OCI-LY3 (cell line): ENCODE measurements around the gene KCNG3.

ENCODE experiments used
- EZH2phosphoT487 ChIP-seq: fragments of 200-600 bp; shearing (Covaris generic); IDR thresholded peaks from 2 replicates; pipeline ENCODE4 v1.6.1; 2018; ENCODE audit warnings: antibody characterized with exemption, mixed run types, low read depth
- TF ChIP-seq, protein P1 (sequence below): fragments of 200-600, 300-600 bp; sonication (generic); IDR thresholded peaks from 2 replicates; pipeline ENCODE4 v1.5.1; 2014; ENCODE audit warnings: antibody characterized with exemption, low read length, low read depth

DNA sequence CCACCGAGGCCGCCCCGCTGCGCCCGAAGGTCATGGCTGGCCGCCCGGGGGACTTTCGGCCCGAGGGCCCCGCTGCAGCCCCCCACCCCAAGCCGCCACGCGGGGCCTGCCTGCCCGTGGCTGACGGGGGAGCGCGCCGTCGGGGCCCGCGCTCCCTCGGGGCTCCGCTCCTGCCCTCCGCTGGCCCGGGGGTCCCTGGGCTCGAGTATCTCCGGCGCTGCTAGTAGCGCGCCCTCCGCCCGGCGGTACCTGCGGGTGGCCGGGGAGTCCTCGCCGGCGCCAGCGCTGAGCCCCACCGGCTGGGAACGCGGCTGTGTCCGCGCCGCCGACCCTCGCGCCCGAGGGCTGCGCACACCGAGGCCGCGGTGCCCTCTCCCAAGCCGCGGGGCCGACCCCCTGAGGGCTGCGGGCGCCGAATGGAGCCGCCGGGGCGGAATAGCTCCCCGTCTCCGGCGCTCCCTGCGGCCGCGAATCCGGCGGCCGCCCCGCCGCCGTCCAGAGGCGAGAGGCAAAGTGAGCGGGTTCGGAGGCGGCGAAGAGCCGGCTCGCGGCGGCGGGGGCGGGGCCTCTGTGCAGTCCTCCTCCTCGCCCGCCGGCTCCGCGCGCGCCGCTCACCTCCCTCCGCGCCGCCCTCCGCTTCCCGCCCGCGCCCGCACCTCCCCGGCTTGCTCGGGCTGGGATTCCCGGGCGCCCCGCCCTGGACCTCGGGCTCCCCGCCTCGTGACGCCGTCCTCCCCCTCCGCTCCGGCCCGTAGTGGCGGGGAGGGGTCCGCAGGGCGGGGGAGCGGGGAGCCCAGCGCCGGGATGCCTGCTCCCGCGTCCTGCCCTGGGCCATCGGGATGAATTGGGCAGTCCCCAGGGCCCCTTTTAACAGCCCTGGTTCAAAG lies at the start of gene KCNG3:
- TF ChIP-seq, protein P1, sequence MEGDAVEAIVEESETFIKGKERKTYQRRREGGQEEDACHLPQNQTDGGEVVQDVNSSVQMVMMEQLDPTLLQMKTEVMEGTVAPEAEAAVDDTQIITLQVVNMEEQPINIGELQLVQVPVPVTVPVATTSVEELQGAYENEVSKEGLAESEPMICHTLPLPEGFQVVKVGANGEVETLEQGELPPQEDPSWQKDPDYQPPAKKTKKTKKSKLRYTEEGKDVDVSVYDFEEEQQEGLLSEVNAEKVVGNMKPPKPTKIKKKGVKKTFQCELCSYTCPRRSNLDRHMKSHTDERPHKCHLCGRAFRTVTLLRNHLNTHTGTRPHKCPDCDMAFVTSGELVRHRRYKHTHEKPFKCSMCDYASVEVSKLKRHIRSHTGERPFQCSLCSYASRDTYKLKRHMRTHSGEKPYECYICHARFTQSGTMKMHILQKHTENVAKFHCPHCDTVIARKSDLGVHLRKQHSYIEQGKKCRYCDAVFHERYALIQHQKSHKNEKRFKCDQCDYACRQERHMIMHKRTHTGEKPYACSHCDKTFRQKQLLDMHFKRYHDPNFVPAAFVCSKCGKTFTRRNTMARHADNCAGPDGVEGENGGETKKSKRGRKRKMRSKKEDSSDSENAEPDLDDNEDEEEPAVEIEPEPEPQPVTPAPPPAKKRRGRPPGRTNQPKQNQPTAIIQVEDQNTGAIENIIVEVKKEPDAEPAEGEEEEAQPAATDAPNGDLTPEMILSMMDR: no peak
- TF ChIP-seq EZH2phosphoT487: no peak
